Neural cell (in vitro differentiated cells): ENCODE measurements around the gene GPR27. TPM values are rescaled to one million over a fixed set of nuclear protein-coding genes. Genes with fewer than 3 reads are reported as not detected.

ENCODE experiments used
- H2AFZ ChIP-seq: fragments of 200-600, 300-800 bp; sonication (generic), shearing (Covaris generic); 2 replicates; pipeline ENCODE4 v1.6.0; 2014; ENCODE audit warnings: low read depth, mild to moderate bottlenecking, antibody characterized with exemption, low read length, moderate library complexity
- H3F3A ChIP-seq: fragments of 200-600 bp; shearing (Covaris generic); 2 replicates; pipeline ENCODE4 v1.6.1; 2016; ENCODE audit warnings: mild to moderate bottlenecking, moderate library complexity, mixed read lengths, antibody characterized with exemption, low read length; ENCODE audit not compliant: insufficient read depth, poor library complexity, severe bottlenecking
- H3K27ac ChIP-seq: fragments of 200-600, 300-800 bp; sonication (generic), shearing (Covaris generic); 2 replicates; pipeline ENCODE4 v1.5.1; 2014; ENCODE audit warnings: mild to moderate bottlenecking, low read length, moderate library complexity
- H3K27me3 ChIP-seq: fragments of 300-800, 200-600 bp; sonication (generic), shearing (Covaris generic); 2 replicates; pipeline ENCODE4 v1.6.0; 2014; ENCODE audit warnings: mild to moderate bottlenecking, low read depth, low read length, moderate library complexity; ENCODE audit not compliant: insufficient read depth
- H3K36me3 ChIP-seq: fragments of 300-800, 200-600 bp; sonication (generic), shearing (Covaris generic); 2 replicates; pipeline ENCODE4 v1.5.1; 2014; ENCODE audit warnings: mild to moderate bottlenecking, antibody characterized with exemption, low read length, moderate library complexity; ENCODE audit not compliant: insufficient read depth
- H3K4me2 ChIP-seq: fragments of 300-800, 200-600 bp; sonication (generic), shearing (Covaris generic); 2 replicates; pipeline ENCODE4 v1.6.0; 2014; ENCODE audit warnings: mild to moderate bottlenecking, low read length
- H3K4me3 ChIP-seq: fragments of 300-800, 200-600 bp; sonication (generic), shearing (Covaris generic); 2 replicates; pipeline ENCODE4 v1.5.1; 2014; ENCODE audit warnings: mild to moderate bottlenecking, low read length, moderate library complexity
- H3K79me2 ChIP-seq: fragments of 200-600 bp; shearing (Covaris generic); replicated peaks from 2 replicates; pipeline ENCODE4 v1.6.0; 2014; ENCODE audit warnings: mild to moderate bottlenecking, low read length, moderate library complexity; ENCODE audit not compliant: insufficient read depth
- H3K9ac ChIP-seq: fragments of 300-800, 200-600 bp; sonication (generic), shearing (Covaris generic); 2 replicates; pipeline ENCODE4 v1.6.1; 2016; ENCODE audit warnings: mild to moderate bottlenecking, low read length, mixed read lengths
- H3K9me2 ChIP-seq: fragments of 200-600 bp; shearing (Covaris generic); 2 replicates; pipeline ENCODE4 v1.6.1; 2016; ENCODE audit warnings: mild to moderate bottlenecking, low read length, mixed read lengths; ENCODE audit not compliant: insufficient read depth
- H3K9me3 ChIP-seq: fragments of 200-600, 300-800 bp; sonication (generic), shearing (Covaris generic); 2 replicates; pipeline ENCODE4 v1.6.1; 2016; ENCODE audit warnings: mild to moderate bottlenecking, mixed run types, low read length, moderate library complexity, mixed read lengths
- H4K20me1 ChIP-seq: fragments of 200-600 bp; shearing (Covaris generic); 2 replicates; pipeline ENCODE4 v1.6.1; 2016; ENCODE audit warnings: mild to moderate bottlenecking, mixed run types; ENCODE audit not compliant: insufficient read depth
- EP300 ChIP-seq: fragments of 450-650 bp; conservative IDR thresholded peaks from 2 replicates; pipeline ENCODE4 v1.6.1; 2014; ENCODE audit warnings: antibody characterized with exemption, mild to moderate bottlenecking, moderate library complexity; ENCODE audit not compliant: poor library complexity, severe bottlenecking
- EZH2 ChIP-seq: fragments of 200-600, 300-800 bp; shearing (Covaris generic), sonication (generic); IDR thresholded peaks from 2 replicates; pipeline ENCODE4 v1.6.1; 2014; ENCODE audit warnings: antibody characterized with exemption, low read length, borderline replicate concordance, mild to moderate bottlenecking; ENCODE audit not compliant: insufficient read depth, poor library complexity, severe bottlenecking
- MXI1 ChIP-seq: fragments of 450-650 bp; conservative IDR thresholded peaks from 2 replicates; pipeline ENCODE4 v1.6.1; 2014; ENCODE audit warnings: antibody characterized with exemption, mild to moderate bottlenecking; ENCODE audit not compliant: poor library complexity, severe bottlenecking
- POLR2AphosphoS5 ChIP-seq: IDR thresholded peaks from 2 replicates; pipeline ENCODE4 v1.6.1; 2012
- RAD21 ChIP-seq: fragments of 450-650 bp; conservative IDR thresholded peaks from 2 replicates; pipeline ENCODE4 v1.6.1; 2014; ENCODE audit warnings: antibody characterized with exemption, mild to moderate bottlenecking, moderate library complexity
- SMC3 ChIP-seq: fragments of 450-650 bp; conservative IDR thresholded peaks from 2 replicates; pipeline ENCODE4 v1.6.1; 2014; ENCODE audit warnings: antibody characterized with exemption, mild to moderate bottlenecking, moderate library complexity; ENCODE audit not compliant: poor library complexity
- TAF1 ChIP-seq: IDR thresholded peaks from 2 replicates; pipeline ENCODE4 v1.6.1; 2012; ENCODE audit warnings: low read depth
- polyA plus RNA-seq: library from polyadenylated mRNA; depleted of rRNA; stranded (reverse); fragments of >200 nt; gene quantifications from 2 replicates; pipeline ENCODE4 v1.2.3, GENCODE V29; 2014
- TF ChIP-seq, protein P1 (sequence below): IDR thresholded peaks from 2 replicates; pipeline ENCODE4 v1.6.1; 2012; ENCODE audit warnings: borderline replicate concordance
- TF ChIP-seq, protein P2 (sequence below): fragments of 450-650 bp; IDR thresholded peaks from 2 replicates; pipeline ENCODE4 v1.5.1; 2014; ENCODE audit warnings: antibody characterized with exemption, mild to moderate bottlenecking, moderate library complexity; ENCODE audit not compliant: poor library complexity, severe bottlenecking

The GPR27 gene
- polyA plus RNA-seq, 1 donor from 2014 or later: 69.4 TPM

DNA sequence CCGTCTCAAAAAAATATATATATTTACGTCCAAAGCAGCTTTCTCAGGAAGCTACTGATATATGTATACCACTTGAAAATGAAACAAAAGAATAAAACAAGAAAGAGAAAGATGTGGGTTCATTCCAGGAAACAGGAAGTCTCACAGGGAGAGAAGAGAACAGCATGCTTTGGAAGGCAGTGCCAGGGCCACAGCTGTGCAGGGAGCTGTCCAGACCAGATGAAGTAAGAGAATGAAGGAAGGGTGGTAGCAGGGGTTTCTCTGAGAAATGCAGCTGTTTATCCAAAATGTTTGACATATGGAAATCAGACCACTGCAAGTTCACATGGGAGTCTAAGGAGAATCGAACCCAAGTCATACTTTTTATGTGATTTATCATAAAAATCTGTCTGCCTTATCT is 8.9 kb upstream of the GPR27 start:
- Histone ChIP-seq H3K9ac (no peak overlapping the region), H2AFZ (no peak overlapping the region), H3K27me3 (no peaks in the 10 kb centered on the region), H4K20me1 (no peaks in the 10 kb centered on the region), H3F3A (no peaks in the 10 kb centered on the region), H3K9me3 (no peaks in the 10 kb centered on the region), H3K27ac (no peak overlapping the region), H3K9me2 (no peaks in the 10 kb centered on the region), H3K79me2 (no peaks in the 10 kb centered on the region), H3K4me3 (no peak overlapping the region), H3K4me2 (no peak overlapping the region), H3K36me3 (no peaks in the 10 kb centered on the region)
- TF ChIP-seq SMC3 (no peak), EZH2 (no peak), MXI1 (no peak)
- TF ChIP-seq, protein P1, sequence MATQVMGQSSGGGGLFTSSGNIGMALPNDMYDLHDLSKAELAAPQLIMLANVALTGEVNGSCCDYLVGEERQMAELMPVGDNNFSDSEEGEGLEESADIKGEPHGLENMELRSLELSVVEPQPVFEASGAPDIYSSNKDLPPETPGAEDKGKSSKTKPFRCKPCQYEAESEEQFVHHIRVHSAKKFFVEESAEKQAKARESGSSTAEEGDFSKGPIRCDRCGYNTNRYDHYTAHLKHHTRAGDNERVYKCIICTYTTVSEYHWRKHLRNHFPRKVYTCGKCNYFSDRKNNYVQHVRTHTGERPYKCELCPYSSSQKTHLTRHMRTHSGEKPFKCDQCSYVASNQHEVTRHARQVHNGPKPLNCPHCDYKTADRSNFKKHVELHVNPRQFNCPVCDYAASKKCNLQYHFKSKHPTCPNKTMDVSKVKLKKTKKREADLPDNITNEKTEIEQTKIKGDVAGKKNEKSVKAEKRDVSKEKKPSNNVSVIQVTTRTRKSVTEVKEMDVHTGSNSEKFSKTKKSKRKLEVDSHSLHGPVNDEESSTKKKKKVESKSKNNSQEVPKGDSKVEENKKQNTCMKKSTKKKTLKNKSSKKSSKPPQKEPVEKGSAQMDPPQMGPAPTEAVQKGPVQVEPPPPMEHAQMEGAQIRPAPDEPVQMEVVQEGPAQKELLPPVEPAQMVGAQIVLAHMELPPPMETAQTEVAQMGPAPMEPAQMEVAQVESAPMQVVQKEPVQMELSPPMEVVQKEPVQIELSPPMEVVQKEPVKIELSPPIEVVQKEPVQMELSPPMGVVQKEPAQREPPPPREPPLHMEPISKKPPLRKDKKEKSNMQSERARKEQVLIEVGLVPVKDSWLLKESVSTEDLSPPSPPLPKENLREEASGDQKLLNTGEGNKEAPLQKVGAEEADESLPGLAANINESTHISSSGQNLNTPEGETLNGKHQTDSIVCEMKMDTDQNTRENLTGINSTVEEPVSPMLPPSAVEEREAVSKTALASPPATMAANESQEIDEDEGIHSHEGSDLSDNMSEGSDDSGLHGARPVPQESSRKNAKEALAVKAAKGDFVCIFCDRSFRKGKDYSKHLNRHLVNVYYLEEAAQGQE: no peak
- TF ChIP-seq, protein P2, sequence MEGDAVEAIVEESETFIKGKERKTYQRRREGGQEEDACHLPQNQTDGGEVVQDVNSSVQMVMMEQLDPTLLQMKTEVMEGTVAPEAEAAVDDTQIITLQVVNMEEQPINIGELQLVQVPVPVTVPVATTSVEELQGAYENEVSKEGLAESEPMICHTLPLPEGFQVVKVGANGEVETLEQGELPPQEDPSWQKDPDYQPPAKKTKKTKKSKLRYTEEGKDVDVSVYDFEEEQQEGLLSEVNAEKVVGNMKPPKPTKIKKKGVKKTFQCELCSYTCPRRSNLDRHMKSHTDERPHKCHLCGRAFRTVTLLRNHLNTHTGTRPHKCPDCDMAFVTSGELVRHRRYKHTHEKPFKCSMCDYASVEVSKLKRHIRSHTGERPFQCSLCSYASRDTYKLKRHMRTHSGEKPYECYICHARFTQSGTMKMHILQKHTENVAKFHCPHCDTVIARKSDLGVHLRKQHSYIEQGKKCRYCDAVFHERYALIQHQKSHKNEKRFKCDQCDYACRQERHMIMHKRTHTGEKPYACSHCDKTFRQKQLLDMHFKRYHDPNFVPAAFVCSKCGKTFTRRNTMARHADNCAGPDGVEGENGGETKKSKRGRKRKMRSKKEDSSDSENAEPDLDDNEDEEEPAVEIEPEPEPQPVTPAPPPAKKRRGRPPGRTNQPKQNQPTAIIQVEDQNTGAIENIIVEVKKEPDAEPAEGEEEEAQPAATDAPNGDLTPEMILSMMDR: no peak

DNA sequence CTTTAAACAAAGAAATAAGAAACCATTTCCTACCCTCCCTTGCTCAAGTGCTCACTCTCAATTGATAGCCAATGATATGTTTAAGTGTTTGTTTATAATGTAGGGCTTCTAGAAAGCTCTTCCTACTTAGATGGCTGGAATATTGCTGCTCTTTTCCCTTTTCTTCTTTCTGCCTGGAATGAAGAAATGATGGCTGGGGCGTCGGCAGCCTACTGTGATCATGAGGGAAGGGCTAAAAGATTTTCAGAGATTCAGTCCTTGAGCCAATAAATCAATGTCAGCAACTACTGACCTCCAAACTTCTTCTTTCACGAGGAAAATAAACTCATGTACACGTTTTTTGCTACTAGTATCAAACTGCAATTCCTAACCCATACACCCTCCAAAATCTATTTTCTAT is 2.1 kb upstream of the GPR27 start:
- H2AFZ ChIP-seq: no peak overlapping the region
- no peaks in the 10 kb centered on the region for H4K20me1 ChIP-seq
- no peaks in the 10 kb centered on the region for H3K9me2 ChIP-seq
- no peak overlapping the region for H3K4me2 ChIP-seq
- H3K9me3 ChIP-seq: no peaks in the 10 kb centered on the region
- peaks cover 25% of the 10 kb centered on the region for H3K27me3 ChIP-seq
- H3K4me3 ChIP-seq: no peak overlapping the region
- no peak overlapping the region for H3K9ac ChIP-seq
- no peak for TF ChIP-seq MXI1
- no peak for TF ChIP-seq RAD21
- TF ChIP-seq, protein P1: no peak
- no peak for TF ChIP-seq POLR2AphosphoS5
- TF ChIP-seq, protein P2: no peak
- TF ChIP-seq EZH2: no peak
- TF ChIP-seq TAF1: no peak
- TF ChIP-seq EP300: no peak
- TF ChIP-seq SMC3: no peak
- no peaks in the 10 kb centered on the region for H3K79me2 ChIP-seq
- H3K27ac ChIP-seq: no peak overlapping the region
- H3F3A ChIP-seq: peaks cover 3% of the 10 kb centered on the region
- no peaks in the 10 kb centered on the region for H3K36me3 ChIP-seq
